ENCODE results near the gene SYT9.

SYT9 gene

DNA sequence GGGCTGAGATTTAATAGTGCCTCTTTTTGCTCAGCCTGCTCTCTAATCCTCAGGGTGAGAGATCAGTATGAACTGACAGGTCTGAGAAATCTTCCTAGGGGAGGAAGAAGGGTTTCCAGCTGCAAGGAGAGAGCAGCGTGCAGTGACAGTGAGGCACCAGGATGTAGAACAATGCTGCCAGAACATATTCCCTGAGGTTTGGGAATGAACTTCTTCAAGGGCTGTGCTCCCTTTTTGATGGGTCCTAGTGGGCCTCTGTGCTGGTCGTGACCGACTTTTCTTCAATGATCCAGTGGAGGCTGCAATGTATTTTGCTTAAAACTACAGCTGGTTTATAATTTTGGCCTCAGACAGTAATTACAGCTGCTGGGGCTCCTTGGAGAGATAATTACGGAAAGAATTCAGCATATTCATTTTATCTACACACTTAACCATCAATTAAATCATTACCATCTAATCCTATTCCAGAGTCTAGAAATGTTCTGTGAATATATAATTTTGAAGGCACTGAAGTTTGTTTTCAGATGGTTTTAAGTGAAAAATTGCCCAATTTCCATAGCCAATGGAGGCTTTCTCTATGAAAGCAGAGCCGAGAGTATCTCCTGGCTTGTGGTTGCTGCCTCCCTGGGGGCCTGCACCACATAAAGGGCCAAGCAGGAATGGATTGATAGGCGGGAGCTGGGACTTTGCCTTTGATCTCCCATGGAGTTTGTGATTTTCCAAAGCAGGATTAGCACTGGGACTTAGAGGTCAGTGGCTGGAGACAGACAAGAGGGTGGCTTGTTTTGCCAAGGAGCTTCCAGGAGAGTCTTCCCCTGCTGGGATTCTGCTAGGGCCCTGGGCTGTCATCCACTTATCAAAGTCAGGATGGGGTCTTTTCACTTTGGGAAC lies 192.6 kb downstream of the SYT9 start:
- Mint-ChIP-seq H3K4me1 (ENCODE audit: low read depth) (no peaks in the 10 kb centered on the region), H3K27ac (no peak overlapping the region), H3K9me3 (no peaks in the 10 kb centered on the region), H3K27me3 (no peaks in the 10 kb centered on the region), H3K36me3 (ENCODE audit: low read depth) (no peaks in the 10 kb centered on the region), H3K4me3 (no peak overlapping the region)

DNA sequence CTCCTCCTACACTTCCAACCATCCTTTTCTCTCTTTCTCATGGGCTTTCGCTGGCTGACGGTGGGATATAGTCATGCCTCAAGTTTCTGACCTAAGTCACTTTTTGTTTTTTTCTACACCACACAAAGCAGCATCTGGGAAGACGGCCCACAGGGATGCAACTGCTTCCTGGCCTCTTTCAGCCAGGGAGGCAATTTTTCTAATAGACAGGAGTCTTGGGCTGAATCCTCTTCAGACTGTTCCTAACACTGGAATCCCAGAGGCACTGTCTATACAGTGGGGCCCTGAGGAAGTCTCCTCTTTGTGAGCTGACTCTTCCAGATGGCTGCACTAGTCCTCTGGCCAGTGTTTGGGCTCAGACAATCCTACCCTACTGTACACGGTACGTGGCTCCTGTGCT lies 193.9 kb downstream of the SYT9 start:
- no peak overlapping the region for H3K27ac Mint-ChIP-seq
- H3K4me1 Mint-ChIP-seq (ENCODE audit: low read depth): no peaks in the 10 kb centered on the region
- H3K27me3 Mint-ChIP-seq: no peaks in the 10 kb centered on the region
- no peaks in the 10 kb centered on the region for H3K9me3 Mint-ChIP-seq
- no peak overlapping the region for H3K4me3 Mint-ChIP-seq
- no peaks in the 10 kb centered on the region for H3K36me3 Mint-ChIP-seq (ENCODE audit: low read depth)

DNA sequence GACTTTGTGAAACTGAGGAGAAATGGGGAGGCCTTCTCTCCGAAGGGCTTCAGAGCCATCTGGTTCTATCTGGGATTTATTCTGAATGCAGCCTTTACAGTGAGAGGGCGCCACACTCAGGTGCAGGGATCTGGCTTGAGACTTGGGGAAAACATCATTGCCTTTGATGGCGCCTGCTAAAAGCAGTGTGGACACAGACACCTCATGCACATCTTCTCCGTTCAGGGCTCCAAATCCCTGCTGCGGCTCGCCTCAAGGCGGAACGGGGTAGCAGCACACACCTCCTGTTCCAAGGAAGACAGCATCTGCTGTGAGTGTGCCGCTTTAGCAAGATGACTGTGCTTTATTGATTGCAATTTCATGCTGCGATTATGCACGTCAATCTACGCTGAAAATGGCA lies 196.5 kb downstream of the SYT9 start:
- no peak overlapping the region for H3K4me3 Mint-ChIP-seq
- no peaks in the 10 kb centered on the region for H3K9me3 Mint-ChIP-seq
- no peaks in the 10 kb centered on the region for H3K36me3 Mint-ChIP-seq (ENCODE audit: low read depth)
- no peaks in the 10 kb centered on the region for H3K4me1 Mint-ChIP-seq (ENCODE audit: low read depth)
- H3K27ac Mint-ChIP-seq: no peak overlapping the region
- H3K27me3 Mint-ChIP-seq: no peaks in the 10 kb centered on the region

DNA sequence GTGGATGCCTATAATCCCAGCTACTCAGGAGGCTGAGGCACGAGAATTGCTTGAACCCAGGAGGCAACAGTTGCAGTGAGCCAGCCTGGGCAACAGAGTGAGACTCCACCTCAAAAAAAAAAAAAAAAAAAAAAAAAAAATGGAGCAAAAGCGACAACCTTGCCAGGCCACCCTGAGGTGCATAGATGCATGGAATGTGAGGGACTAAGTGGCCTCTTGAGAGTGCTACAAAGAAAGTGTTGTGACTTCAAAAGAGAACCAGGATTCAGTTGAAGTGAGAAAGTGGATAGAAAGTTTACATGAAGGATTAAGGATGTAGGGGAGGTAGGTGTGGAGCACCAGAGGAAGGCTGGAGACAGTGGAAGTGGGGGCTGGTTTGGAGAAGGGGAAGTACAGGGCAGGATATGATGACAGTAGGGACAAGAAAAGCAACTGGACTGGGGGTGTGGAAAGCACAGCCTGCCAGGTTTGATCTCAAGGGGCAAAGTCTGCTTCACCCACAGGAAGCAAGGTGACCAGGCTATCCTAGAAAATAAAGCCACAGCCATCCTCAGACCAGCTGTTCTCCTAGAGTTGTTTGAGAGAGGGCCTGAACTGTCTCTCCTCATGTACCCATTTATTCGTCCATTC lies 197.6 kb downstream of the SYT9 start:
- no peaks in the 10 kb centered on the region for H3K9me3 Mint-ChIP-seq
- no peak overlapping the region for H3K27ac Mint-ChIP-seq
- no peaks in the 10 kb centered on the region for H3K27me3 Mint-ChIP-seq
- no peaks in the 10 kb centered on the region for H3K36me3 Mint-ChIP-seq (ENCODE audit: low read depth)
- no peaks in the 10 kb centered on the region for H3K4me1 Mint-ChIP-seq (ENCODE audit: low read depth)
- no peak overlapping the region for H3K4me3 Mint-ChIP-seq

DNA sequence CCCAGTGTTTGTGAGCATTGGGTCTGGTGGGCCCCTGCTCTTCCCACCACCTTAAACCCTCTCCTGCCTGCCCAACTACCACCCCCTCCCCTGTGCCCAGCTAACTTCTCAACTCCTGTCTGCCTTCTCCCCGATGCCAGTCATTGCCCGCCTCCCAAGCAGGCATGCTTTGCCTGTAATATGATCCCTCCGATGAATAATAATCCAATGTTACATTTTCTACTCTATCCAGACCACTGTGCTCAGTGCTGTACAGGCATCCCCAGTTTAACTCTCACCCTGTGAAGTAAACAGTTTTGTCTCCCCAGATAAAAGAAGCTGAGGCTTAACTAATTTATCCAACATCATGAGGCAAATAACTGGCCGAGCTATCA lies 198.1 kb downstream of the SYT9 start:
- H3K4me1 Mint-ChIP-seq (ENCODE audit: low read depth): no peaks in the 10 kb centered on the region
- H3K36me3 Mint-ChIP-seq (ENCODE audit: low read depth): no peaks in the 10 kb centered on the region
- H3K4me3 Mint-ChIP-seq: no peak overlapping the region
- no peak overlapping the region for H3K27ac Mint-ChIP-seq
- H3K27me3 Mint-ChIP-seq: no peaks in the 10 kb centered on the region
- no peaks in the 10 kb centered on the region for H3K9me3 Mint-ChIP-seq

DNA sequence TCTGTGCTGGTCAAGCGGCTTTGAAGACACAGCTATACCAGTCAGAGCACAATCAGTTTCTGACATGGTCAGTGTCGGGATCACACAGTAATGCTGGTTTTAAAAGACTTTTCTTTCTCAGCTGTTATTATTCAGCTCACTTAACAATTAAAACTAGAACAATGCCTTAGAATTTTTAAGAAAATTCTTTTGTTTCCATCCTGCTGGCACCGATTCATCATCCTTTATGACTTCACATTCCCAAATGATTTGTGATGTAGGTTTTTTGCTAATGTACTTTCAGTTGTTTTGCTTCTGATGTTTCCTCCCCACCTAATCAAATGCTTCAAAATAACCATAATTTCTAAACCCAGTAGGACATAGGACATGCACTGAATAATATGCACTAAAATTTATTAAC lies 199.1 kb downstream of the SYT9 start:
- no peaks in the 10 kb centered on the region for H3K27me3 Mint-ChIP-seq
- no peak overlapping the region for H3K27ac Mint-ChIP-seq
- no peak overlapping the region for H3K4me3 Mint-ChIP-seq
- H3K9me3 Mint-ChIP-seq: no peaks in the 10 kb centered on the region
- H3K4me1 Mint-ChIP-seq (ENCODE audit: low read depth): no peaks in the 10 kb centered on the region
- H3K36me3 Mint-ChIP-seq (ENCODE audit: low read depth): no peaks in the 10 kb centered on the region

DNA sequence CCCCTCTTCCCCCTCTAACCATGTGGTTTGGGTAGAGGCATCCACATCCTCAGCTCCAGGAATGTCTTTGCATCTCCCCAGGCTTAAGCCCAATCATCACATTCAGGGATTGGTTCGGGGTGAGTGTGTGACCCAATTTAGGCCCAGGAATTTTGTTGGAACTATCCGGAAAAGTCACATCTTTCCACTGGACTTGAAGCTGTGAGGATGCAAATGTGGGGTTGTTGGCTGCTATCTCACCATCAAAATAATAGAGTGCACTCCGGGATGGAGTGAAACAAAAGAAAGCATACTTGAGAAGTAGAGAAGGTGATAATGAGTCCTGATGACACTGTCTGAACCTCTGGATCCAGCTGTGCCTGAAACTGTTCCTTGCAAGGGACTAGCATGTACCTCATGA lies 199.8 kb downstream of the SYT9 start:
- Mint-ChIP-seq H3K9me3 (no peaks in the 10 kb centered on the region), H3K27me3 (no peaks in the 10 kb centered on the region), H3K27ac (no peak overlapping the region), H3K4me3 (no peak overlapping the region), H3K4me1 (ENCODE audit: low read depth) (no peaks in the 10 kb centered on the region), H3K36me3 (ENCODE audit: low read depth) (no peaks in the 10 kb centered on the region)

DNA sequence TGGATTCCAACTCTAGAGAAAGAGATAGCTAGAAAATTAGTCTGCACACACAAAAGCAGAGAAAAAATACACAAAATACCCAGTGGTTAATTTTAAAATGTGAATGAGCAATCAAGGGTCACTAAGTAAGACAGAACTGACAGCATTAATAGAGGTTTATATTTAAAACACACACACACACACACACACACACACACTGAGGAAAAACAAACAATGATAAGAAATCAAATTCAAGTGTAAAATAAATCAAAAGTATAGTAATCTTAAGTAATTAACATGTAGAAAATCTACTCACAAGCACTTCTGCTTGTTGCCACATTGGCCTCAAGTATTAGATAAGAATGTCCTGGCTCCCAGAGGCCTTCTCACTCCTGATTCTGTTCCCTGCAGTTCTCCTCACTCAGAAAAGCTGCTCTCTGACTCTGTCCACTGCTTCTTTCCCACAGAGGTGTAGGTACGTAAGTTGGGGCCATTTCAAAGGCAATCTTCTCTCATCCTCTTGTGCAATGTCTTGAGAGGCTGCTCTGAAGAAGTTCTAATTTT lies 200.3 kb downstream of the SYT9 start:
- Mint-ChIP-seq H3K4me1 (ENCODE audit: low read depth) (no peaks in the 10 kb centered on the region), H3K27ac (no peak overlapping the region), H3K9me3 (no peaks in the 10 kb centered on the region), H3K36me3 (ENCODE audit: low read depth) (no peaks in the 10 kb centered on the region), H3K4me3 (no peak overlapping the region), H3K27me3 (no peaks in the 10 kb centered on the region)

DNA sequence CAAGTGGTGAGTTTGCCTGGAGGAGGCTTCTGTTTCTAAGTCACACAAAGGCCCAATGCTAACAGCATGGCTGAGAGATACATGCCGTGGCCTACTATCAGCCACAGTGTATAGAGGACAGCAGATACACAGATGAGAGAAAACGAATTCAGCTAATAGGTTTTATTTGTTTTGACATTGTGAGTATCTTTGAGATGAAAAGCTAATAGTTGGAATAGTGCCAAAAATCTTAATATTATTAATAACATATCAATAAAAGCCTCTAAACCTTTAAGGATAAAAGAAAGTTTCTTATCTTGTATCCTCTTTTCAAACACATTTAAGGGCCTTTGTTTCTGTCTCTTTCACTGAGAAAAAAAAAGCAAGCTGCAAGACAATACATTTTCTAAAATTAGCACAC lies 203.2 kb downstream of the SYT9 start:
- Mint-ChIP-seq H3K4me1 (ENCODE audit: low read depth) (no peaks in the 10 kb centered on the region), H3K9me3 (no peaks in the 10 kb centered on the region), H3K27me3 (no peaks in the 10 kb centered on the region), H3K36me3 (ENCODE audit: low read depth) (no peaks in the 10 kb centered on the region), H3K4me3 (no peak overlapping the region), H3K27ac (no peak overlapping the region)

DNA sequence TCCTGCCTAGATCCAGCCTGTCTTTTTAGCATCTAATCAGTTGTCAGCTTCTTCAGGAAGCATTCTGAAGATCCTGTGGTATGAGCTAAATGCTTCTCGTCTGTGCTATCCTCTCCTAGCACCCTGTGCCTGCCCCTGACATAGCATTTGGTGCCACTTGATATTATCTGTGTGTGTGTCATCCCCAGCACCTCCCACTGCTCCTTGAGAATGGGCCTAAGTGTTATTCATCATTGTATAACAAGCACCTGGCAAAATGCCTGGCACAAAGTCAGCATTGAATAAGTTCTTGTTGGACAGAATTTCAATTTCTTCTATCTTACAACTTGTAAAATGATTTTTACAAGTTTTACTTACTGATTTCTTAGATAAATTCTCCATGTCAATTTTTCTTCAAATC lies 205.5 kb downstream of the SYT9 start:
- peaks cover 2% of the 10 kb centered on the region for H3K4me1 Mint-ChIP-seq (ENCODE audit: low read depth)
- H3K9me3 Mint-ChIP-seq: no peaks in the 10 kb centered on the region
- no peaks in the 10 kb centered on the region for H3K27me3 Mint-ChIP-seq
- H3K27ac Mint-ChIP-seq: no peak overlapping the region
- H3K36me3 Mint-ChIP-seq (ENCODE audit: low read depth): no peaks in the 10 kb centered on the region
- H3K4me3 Mint-ChIP-seq: no peak overlapping the region

DNA sequence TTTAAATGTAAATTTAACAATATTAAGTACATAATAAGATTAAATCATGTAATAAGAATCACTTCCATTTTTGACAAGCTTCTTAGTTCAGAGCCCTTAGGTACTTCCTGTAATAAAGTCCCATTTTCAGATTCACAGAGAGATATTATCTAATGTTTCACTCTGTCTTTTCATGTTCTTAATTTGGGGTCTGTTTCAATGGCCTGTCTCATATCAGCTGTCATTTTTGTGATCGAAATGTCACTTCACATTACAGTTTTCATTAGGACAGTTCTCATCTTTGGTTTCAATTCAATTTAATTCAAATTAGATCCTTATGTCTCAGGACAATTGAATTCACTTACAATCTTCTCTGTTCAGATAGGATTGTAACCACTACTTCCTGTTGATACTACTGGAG lies 211.0 kb downstream of the SYT9 start:
- H3K4me1 Mint-ChIP-seq (ENCODE audit: low read depth): peaks cover 20% of the 10 kb centered on the region
- H3K4me3 Mint-ChIP-seq: no peak overlapping the region
- no peaks in the 10 kb centered on the region for H3K36me3 Mint-ChIP-seq (ENCODE audit: low read depth)
- H3K27ac Mint-ChIP-seq: no peak overlapping the region
- no peaks in the 10 kb centered on the region for H3K27me3 Mint-ChIP-seq
- no peaks in the 10 kb centered on the region for H3K9me3 Mint-ChIP-seq

DNA sequence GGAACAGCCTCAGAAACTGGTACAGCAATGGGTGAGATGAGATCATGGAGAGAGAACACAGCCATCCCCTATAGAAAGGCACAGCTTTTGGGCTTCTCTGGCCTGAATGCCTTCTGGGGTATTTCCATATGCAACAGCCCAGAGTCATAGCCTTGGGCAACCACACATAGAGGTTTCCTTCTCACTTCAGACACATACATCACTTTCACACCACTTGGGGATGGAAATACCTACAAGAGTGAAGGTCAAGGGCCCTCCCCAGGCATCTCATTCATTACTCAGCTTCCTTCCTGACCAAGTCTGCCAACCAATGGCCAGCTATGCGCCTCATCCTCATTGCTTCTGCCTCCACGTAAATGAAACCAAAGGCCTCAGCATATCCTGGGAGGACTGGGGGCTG lies 215.9 kb downstream of the SYT9 start:
- Mint-ChIP-seq H3K9me3 (no peaks in the 10 kb centered on the region), H3K27ac (peak overlapping the region; percentile 65), H3K27me3 (no peaks in the 10 kb centered on the region), H3K4me1 (ENCODE audit: low read depth) (peaks cover 22% of the 10 kb centered on the region), H3K36me3 (ENCODE audit: low read depth) (no peaks in the 10 kb centered on the region), H3K4me3 (no peak overlapping the region)

DNA sequence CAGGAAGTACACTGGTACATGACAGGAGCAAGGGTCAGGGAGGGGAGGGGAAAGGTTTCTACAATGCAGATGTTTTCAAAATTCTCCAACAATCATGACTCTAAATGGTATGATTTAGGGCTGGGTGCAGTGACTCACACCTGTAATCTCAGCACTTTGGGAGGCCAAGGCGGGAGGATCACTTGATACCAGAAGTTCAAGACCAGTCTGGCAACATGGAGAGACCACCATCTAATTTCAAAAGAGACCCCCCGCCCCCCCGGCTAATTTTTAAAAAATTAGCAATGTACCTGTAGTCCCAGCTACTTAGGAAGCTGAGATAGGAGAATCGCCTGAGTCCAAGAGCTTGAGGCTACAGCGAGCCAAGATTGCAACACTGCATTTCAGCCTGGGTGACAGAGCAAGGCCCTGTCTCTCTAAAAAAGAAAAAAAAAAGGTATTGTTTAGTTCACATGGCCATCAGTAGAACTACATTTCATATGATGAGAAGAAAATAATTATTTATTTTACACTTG lies 217.7 kb downstream of the SYT9 start:
- Mint-ChIP-seq H3K9me3 (no peaks in the 10 kb centered on the region), H3K27ac (no peak overlapping the region), H3K4me1 (ENCODE audit: low read depth) (peaks cover 23% of the 10 kb centered on the region)

DNA sequence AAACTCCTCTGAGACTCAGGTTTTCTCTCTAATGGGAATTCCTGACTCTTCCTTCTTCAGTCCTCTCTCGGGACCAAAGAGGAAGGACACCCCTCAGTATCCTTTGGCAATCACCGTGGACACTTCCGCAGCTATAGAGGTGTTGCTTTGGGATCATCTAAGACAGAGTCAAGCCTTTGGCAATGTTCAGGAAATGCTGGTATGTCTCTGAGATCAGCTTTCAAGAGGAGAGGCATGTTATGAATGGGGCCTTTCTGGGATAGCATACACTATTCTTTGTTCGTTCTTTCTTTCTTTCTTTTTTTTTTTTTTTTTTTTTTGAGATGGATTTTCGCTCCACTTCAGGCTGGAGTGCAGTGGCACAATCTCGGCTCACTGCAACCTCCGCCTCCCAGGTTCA lies 219.4 kb downstream of the SYT9 start:
- Mint-ChIP-seq H3K27me3 (no peaks in the 10 kb centered on the region), H3K36me3 (ENCODE audit: low read depth) (no peaks in the 10 kb centered on the region), H3K9me3 (no peaks in the 10 kb centered on the region), H3K4me3 (no peak overlapping the region), H3K4me1 (ENCODE audit: low read depth) (peaks cover 23% of the 10 kb centered on the region), H3K27ac (no peak overlapping the region)

More for the DNA sequence above, 217.7 kb downstream of the SYT9 start:
- no peaks in the 10 kb centered on the region for H3K27me3 Mint-ChIP-seq
- no peaks in the 10 kb centered on the region for H3K36me3 Mint-ChIP-seq (ENCODE audit: low read depth)
- H3K4me3 Mint-ChIP-seq: no peak overlapping the region

DNA sequence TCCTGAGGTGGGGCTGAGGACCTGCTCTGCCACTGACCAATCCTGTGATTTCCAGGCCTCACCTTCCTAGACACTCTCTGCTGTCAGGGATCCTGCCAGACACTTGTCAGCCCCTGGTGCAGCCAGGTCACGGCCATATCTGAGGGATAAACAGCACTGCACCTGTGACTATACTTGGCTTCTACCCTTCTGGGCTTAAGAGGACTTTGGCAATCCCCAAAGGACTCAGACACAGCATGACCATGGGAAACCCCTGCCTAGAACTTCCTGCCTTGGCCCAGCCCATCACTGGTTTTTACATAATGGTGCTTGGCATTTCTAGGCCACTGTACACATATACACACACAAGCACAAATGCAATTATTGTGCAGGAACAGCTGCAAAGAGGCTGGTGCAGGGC lies 222.0 kb downstream of the SYT9 start:
- H3K4me1 Mint-ChIP-seq (ENCODE audit: low read depth): peaks cover 6% of the 10 kb centered on the region
- H3K4me3 Mint-ChIP-seq: no peak overlapping the region
- H3K9me3 Mint-ChIP-seq: no peaks in the 10 kb centered on the region
- H3K27me3 Mint-ChIP-seq: no peaks in the 10 kb centered on the region
- H3K36me3 Mint-ChIP-seq (ENCODE audit: low read depth): no peaks in the 10 kb centered on the region
- no peak overlapping the region for H3K27ac Mint-ChIP-seq
